PC-9 (cell line): ENCODE data around the gene CCDC30.

Experiments
- CTCF ChIP-seq: fragments of 200-600 bp; sonication (generic); conservative IDR thresholded peaks from 2 replicates; pipeline ENCODE4 v1.6.1; 2017; ENCODE audit warnings: mixed run types, antibody characterized with exemption, mild to moderate bottlenecking, moderate library complexity
- EZH2 ChIP-seq: fragments of 200-600 bp; sonication (generic); IDR thresholded peaks from 2 replicates; pipeline ENCODE4 v1.8.0; 2017; ENCODE audit warnings: antibody characterized with exemption, low read depth

- TF ChIP-seq CTCF (no peak), EZH2 (no peak)
These were observed 20.4 kb upstream of the CCDC30 start for GRCh38 chr1:42442662-42443061.
